SK-N-MC (cell line): Measurements from ENCODE around the gene TTF1.

Experiments
- EZH2 ChIP-seq: fragments of 200-600 bp; sonication (generic); IDR thresholded peaks from one replicate; pipeline ENCODE4 v1.6.1; 2017; ENCODE audit warnings: antibody characterized with exemption
- FOXP2 ChIP-seq: optimal IDR thresholded peaks from 2 replicates; pipeline ENCODE3; 2011; ENCODE audit warnings: mild to moderate bottlenecking, moderate library complexity; ENCODE audit not compliant: insufficient read depth; ENCODE audit errors: extremely low read length, control extremely low read depth
- POLR2AphosphoS5 ChIP-seq: IDR thresholded peaks from 2 replicates; pipeline ENCODE4 v1.6.1; 2012; ENCODE audit warnings: mild to moderate bottlenecking, low read depth, low read length, borderline replicate concordance

GRCh38 chr9:132357764-132358163 is 48.9 kb downstream of the TTF1 start:
- no peak for TF ChIP-seq EZH2
- TF ChIP-seq POLR2AphosphoS5 = no peak
- no peak for TF ChIP-seq FOXP2
